KMS-11 (cell line): Measurements from ENCODE around the gene CALHM3.

Experiments used
- H2AFZ ChIP-seq: fragments of 200-600 bp; sonication (generic); 2 replicates; pipeline ENCODE4 v1.6.1; 2016; ENCODE audit warnings: antibody characterized with exemption, mixed run types, low read depth
- H3K27ac ChIP-seq: fragments of 200-600 bp; sonication (generic); 2 replicates; pipeline ENCODE4 v1.6.1; 2016; ENCODE audit warnings: mild to moderate bottlenecking, mixed run types
- H3K27me3 ChIP-seq: fragments of 200-600 bp; sonication (generic); 2 replicates; pipeline ENCODE4 v1.6.1; 2017; ENCODE audit warnings: mild to moderate bottlenecking, low read depth, mixed run types, moderate library complexity; ENCODE audit not compliant: insufficient read depth
- H3K36me3 ChIP-seq: fragments of 200-600 bp; sonication (generic); 2 replicates; pipeline ENCODE4 v1.6.1; 2017; ENCODE audit warnings: mild to moderate bottlenecking, mixed run types; ENCODE audit not compliant: insufficient read depth
- H3K4me1 ChIP-seq: fragments of 200-600 bp; sonication (generic); 2 replicates; pipeline ENCODE4 v1.6.1; 2016; ENCODE audit warnings: mild to moderate bottlenecking, low read depth, mixed run types; ENCODE audit not compliant: poor library complexity, severe bottlenecking
- H3K4me2 ChIP-seq: fragments of 200-600 bp; sonication (generic); 2 replicates; pipeline ENCODE4 v1.7.0; 2016; ENCODE audit warnings: mild to moderate bottlenecking, mixed run types
- H3K4me3 ChIP-seq: fragments of 200-600 bp; sonication (generic); IDR thresholded peaks from 2 replicates; pipeline ENCODE4 v1.6.1; 2017; ENCODE audit warnings: low read depth, low read length, mixed read lengths; ENCODE audit not compliant: insufficient read depth
- H3K79me2 ChIP-seq: fragments of 200-600 bp; sonication (generic); 2 replicates; pipeline ENCODE4 v1.6.1; 2016; ENCODE audit warnings: low read depth, mixed run types; ENCODE audit not compliant: insufficient read depth
- H3K9ac ChIP-seq: fragments of 200-600 bp; sonication (generic); 2 replicates; pipeline ENCODE4 v1.6.1; 2016; ENCODE audit warnings: mild to moderate bottlenecking, mixed run types
- H4K20me1 ChIP-seq: fragments of 200-600 bp; sonication (generic); 2 replicates; pipeline ENCODE4 v1.6.1; 2016; ENCODE audit warnings: mild to moderate bottlenecking, mixed run types; ENCODE audit not compliant: insufficient read depth
- TF ChIP-seq, protein P1 (sequence below): fragments of 200-600 bp; sonication (generic); conservative IDR thresholded peaks from 2 replicates; pipeline ENCODE4 v1.6.1; 2017; ENCODE audit warnings: low read depth, mild to moderate bottlenecking, antibody characterized with exemption, low read length, moderate library complexity, mixed read lengths

CALHM3 gene

DNA sequence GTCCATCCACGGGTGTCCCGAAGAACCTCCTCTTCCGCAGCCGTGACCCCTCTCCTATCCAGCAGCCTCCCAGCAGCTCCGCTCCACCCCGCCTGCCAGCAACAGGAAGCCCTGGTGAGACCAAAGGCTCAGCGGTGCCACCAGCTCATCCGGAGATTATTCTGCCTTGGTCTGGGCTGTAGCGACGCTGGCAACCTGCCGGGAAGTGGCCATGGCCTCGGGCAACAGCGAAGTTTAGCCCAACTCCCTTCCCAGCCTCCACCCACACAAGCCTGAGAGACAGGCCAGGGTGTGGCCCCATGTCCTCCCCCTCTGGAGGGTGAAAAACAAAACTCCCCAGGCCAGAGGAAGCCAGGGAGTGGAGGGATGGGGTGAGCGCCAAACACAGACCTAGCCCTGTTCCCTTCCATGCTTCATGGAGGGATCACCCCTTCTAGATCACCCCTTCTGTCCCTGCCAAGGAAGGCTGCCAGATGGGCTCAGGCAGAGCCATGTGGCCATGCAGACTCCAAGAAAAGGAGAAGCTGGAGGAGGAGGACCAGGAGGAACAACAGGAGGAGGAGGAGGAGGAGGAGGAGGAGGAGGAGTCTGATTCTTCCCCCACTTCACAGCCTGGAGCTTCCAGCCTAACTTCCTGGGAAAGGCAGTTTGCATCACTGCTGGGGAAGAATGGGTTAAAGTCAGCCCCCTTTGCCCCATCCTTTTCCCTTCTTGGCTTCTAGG, 27.8 kb downstream of the CALHM3 start:
- Histone ChIP-seq H4K20me1 (no peaks in the 10 kb centered on the region), H3K4me1 (no peaks in the 10 kb centered on the region), H3K4me3 (no peak overlapping the region), H3K27ac (no peak overlapping the region), H3K27me3 (no peaks in the 10 kb centered on the region), H3K79me2 (no peaks in the 10 kb centered on the region), H3K9ac (no peak overlapping the region), H3K4me2 (no peak overlapping the region), H3K36me3 (no peaks in the 10 kb centered on the region), H2AFZ (no peak overlapping the region)
- TF ChIP-seq, protein P1, sequence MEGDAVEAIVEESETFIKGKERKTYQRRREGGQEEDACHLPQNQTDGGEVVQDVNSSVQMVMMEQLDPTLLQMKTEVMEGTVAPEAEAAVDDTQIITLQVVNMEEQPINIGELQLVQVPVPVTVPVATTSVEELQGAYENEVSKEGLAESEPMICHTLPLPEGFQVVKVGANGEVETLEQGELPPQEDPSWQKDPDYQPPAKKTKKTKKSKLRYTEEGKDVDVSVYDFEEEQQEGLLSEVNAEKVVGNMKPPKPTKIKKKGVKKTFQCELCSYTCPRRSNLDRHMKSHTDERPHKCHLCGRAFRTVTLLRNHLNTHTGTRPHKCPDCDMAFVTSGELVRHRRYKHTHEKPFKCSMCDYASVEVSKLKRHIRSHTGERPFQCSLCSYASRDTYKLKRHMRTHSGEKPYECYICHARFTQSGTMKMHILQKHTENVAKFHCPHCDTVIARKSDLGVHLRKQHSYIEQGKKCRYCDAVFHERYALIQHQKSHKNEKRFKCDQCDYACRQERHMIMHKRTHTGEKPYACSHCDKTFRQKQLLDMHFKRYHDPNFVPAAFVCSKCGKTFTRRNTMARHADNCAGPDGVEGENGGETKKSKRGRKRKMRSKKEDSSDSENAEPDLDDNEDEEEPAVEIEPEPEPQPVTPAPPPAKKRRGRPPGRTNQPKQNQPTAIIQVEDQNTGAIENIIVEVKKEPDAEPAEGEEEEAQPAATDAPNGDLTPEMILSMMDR: no peak

DNA sequence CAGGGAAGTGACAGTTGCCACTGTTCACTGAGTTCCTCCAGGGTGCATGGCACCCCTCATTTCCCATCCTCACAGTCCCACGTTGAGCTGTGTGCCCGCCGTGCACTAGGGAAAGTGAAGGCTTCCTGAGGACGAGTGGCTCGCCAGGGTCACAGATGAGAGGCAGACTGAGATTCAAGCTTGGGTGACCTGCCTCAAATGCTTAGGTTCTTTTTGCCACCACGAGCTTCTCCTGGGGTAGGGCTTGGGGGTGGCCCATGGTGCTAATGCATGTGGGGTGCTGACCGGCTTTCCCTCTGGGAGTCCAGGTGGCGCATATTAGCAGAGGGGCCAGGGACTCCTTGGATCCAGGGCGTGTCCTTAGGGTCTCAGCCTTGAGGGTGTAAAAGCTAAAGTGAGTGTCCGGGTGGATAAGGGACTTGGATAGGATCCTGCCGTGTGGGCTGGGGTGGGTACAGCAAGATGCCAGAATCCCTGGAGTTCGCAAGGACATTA, 28.8 kb downstream of the CALHM3 start:
- Histone ChIP-seq H4K20me1 (no peaks in the 10 kb centered on the region), H3K4me3 (no peak overlapping the region), H3K79me2 (no peaks in the 10 kb centered on the region), H3K4me2 (no peak overlapping the region), H2AFZ (no peak overlapping the region), H3K36me3 (peaks cover 4% of the 10 kb centered on the region; the same call in 1 of the 2 replicates), H3K9ac (no peak overlapping the region), H3K27ac (no peak overlapping the region), H3K27me3 (no peaks in the 10 kb centered on the region), H3K4me1 (no peaks in the 10 kb centered on the region)
- TF ChIP-seq, protein P1: no peak

DNA sequence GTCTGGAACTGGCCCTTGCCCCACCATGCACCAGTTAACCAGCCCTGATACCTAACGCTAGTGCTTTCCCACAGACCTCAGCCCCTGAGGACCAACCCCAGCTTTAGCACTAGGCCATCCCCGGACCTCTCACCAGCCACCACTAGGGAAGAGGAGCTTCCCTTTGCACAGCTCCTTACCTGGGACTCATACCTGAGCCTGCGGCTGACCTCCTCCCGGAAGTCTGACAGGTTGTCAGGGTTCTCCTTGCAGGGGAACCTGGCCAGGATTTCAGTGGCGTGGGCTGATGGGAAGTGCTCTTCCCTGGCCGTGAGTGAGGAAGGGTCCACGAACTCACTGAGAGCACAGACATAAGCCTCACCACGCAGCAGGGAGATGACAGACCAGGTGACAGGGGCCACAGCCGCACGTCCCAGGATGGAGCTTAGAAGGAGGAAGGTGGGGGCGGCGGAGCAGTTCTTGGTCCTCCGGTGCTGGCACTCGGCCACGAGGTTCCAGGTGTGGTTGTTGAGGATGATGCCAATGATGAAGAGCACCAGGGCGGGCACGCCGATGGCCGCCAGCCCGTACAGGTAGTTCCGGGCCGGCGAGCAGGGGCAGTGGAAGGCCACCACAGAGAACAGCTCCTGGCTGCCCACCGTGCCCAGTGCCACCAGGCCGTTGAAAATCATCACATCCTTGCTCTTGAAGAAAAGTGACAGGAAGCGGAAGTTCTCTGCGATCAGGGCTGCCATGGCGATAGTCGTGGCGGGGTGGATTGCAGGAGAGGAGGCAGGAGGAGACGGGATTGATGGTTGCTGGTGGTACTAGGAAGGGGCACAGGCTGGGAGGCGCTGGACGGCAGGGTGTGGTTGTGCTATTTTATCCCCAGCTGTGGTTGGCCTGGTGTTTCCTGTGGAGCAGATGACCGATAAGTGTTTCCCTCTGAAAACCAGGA, 29.6 kb downstream of the CALHM3 start:
- no peak overlapping the region for H3K4me2 ChIP-seq
- no peak overlapping the region for H3K9ac ChIP-seq
- TF ChIP-seq, protein P1: no peak
- H3K36me3 ChIP-seq: peaks cover 9% of the 10 kb centered on the region; the same call in 1 of the 2 replicates
- peaks cover 6% of the 10 kb centered on the region for H3K4me1 ChIP-seq
- H3K27me3 ChIP-seq: no peaks in the 10 kb centered on the region
- no peaks in the 10 kb centered on the region for H3K79me2 ChIP-seq
- no peaks in the 10 kb centered on the region for H4K20me1 ChIP-seq
- no peak overlapping the region for H2AFZ ChIP-seq
- no peak overlapping the region for H3K27ac ChIP-seq
- H3K4me3 ChIP-seq: no peak overlapping the region

DNA sequence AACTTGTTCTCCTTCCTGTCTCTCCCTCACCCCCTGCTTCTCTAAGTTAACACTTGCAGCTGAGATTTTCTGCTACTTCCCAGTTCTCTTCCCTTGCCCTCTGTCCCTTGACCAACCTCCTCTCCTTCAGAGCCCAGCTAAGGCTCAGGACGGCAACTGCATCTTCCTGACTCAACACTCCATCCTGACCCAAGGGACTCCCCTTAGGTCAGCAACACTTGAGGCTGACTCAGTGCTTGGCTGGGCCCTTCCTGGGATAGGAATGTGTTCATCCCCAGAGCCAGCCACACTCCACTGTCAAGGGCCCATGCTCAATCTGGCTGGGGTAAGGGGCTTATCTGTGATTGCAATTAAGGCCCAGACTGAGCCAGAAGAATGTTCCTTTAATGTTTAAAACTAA, 30.3 kb downstream of the CALHM3 start:
- Histone ChIP-seq H4K20me1 (no peaks in the 10 kb centered on the region), H3K36me3 (peaks cover 9% of the 10 kb centered on the region; the same call in 1 of the 2 replicates), H3K79me2 (no peaks in the 10 kb centered on the region), H2AFZ (no peak overlapping the region), H3K4me3 (no peak overlapping the region), H3K27me3 (no peaks in the 10 kb centered on the region), H3K4me2 (no peak overlapping the region), H3K27ac (no peak overlapping the region), H3K9ac (no peak overlapping the region), H3K4me1 (peaks cover 6% of the 10 kb centered on the region)
- TF ChIP-seq, protein P1: no peak
